Liver (tissue), 9 donors: ENCODE results near the gene ZNF366. TPM values are rescaled to one million over a fixed set of nuclear protein-coding genes. Genes with fewer than 3 reads are reported as not detected.

Experiments
- DNase-seq: peaks from one replicate; pipeline ENCODE4 v3.0.0-alpha.2; 2017; ENCODE audit warnings: low spot score
- H3K27ac ChIP-seq, 2 donors: one replicate each; pipeline ENCODE4 v1.7.0; 2013; ENCODE audit warnings: inconsistent platforms in 2 of 2, low read length in 2 of 2, control low read depth in 1 of 2, low read depth in 1 of 2, mild to moderate bottlenecking in 1 of 2
- H3K27me3 ChIP-seq, 4 donors: one replicate each; pipeline versions ENCODE4 v1.6.1 to v1.7.0; 2013; ENCODE audit warnings: low read length in 3 of 4, inconsistent platforms in 1 of 4, mild to moderate bottlenecking in 1 of 4, moderate library complexity in 1 of 4; ENCODE audit not compliant: control insufficient read depth in 4 of 4, insufficient read depth in 4 of 4
- H3K36me3 ChIP-seq, 4 donors: one replicate each; pipeline versions ENCODE4 v1.6.1 to v1.7.0; 2013; ENCODE audit warnings: low read length in 3 of 4, mild to moderate bottlenecking in 3 of 4, low read depth in 1 of 4, moderate library complexity in 1 of 4; ENCODE audit not compliant: control insufficient read depth in 4 of 4, insufficient read depth in 3 of 4
- H3K4me1 ChIP-seq, 4 donors: one replicate each; pipeline versions ENCODE4 v1.6.1 to v1.7.0; 2013; ENCODE audit warnings: low read length in 3 of 4, mild to moderate bottlenecking in 3 of 4, moderate library complexity in 1 of 4; ENCODE audit not compliant: control insufficient read depth in 4 of 4, insufficient read depth in 4 of 4
- H3K4me3 ChIP-seq, 3 donors: one replicate each; pipeline versions ENCODE4 v1.6.1 to v1.7.0; 2013; ENCODE audit warnings: low read length in 3 of 3, control low read depth in 1 of 3, low read depth in 1 of 3, mild to moderate bottlenecking in 1 of 3
- H3K9ac ChIP-seq, 2 donors: one replicate each; pipeline ENCODE4 v1.7.0; 2013; ENCODE audit warnings: low read length in 2 of 2, mild to moderate bottlenecking in 2 of 2, moderate library complexity in 2 of 2, control low read depth in 1 of 2, low read depth in 1 of 2
- H3K9me3 ChIP-seq, 4 donors: one replicate each; pipeline versions ENCODE4 v1.6.1 to v1.7.0; 2013; ENCODE audit warnings: low read length in 3 of 4; ENCODE audit not compliant: control insufficient read depth in 4 of 4
- ATF3 ChIP-seq: IDR thresholded peaks from 2 replicates; pipeline ENCODE4 v1.6.1; 2016; ENCODE audit warnings: antibody characterized with exemption
- EGR1 ChIP-seq, 2 donors: IDR thresholded peaks; 2 replicates each; pipeline ENCODE4 v1.6.1; 2016 to 2018; ENCODE audit warnings: antibody characterized with exemption in 2 of 2, low read depth in 2 of 2
- FOXA2 ChIP-seq: IDR thresholded peaks from 2 replicates; pipeline ENCODE4 v1.6.1; 2016; ENCODE audit warnings: antibody characterized with exemption
- GABPA ChIP-seq, 2 donors: IDR thresholded peaks in 1 of 2; conservative IDR thresholded peaks in 1 of 2; 2 replicates each; pipeline ENCODE4 v1.6.1; 2016; ENCODE audit warnings: antibody characterized with exemption in 2 of 2, mild to moderate bottlenecking in 1 of 2, moderate library complexity in 1 of 2
- HNF4A ChIP-seq, 2 donors: conservative IDR thresholded peaks; 2 replicates each; pipeline ENCODE4 v1.6.1; 2016; ENCODE audit warnings: antibody characterized with exemption in 2 of 2, mild to moderate bottlenecking in 2 of 2
- HNF4G ChIP-seq: IDR thresholded peaks from 2 replicates; pipeline ENCODE4 v1.6.1; 2016; ENCODE audit warnings: antibody characterized with exemption
- MAX ChIP-seq: IDR thresholded peaks from 2 replicates; pipeline ENCODE4 v1.6.1; 2016; ENCODE audit warnings: antibody characterized with exemption
- NR2F2 ChIP-seq: IDR thresholded peaks from 2 replicates; pipeline ENCODE4 v1.6.1; 2016; ENCODE audit warnings: antibody characterized with exemption
- RAD21 ChIP-seq, 2 donors: IDR thresholded peaks; 2 replicates each; pipeline ENCODE4 v1.6.1; 2016; ENCODE audit warnings: antibody characterized with exemption in 2 of 2, mild to moderate bottlenecking in 2 of 2
- REST ChIP-seq: IDR thresholded peaks from 2 replicates; pipeline ENCODE4 v1.6.1; 2016; ENCODE audit warnings: antibody characterized with exemption, mild to moderate bottlenecking
- SP1 ChIP-seq: IDR thresholded peaks from 2 replicates; pipeline ENCODE4 v1.6.1; 2018; ENCODE audit warnings: antibody characterized with exemption, mild to moderate bottlenecking
- YY1 ChIP-seq: IDR thresholded peaks from 2 replicates; pipeline ENCODE4 v1.6.1; 2016; ENCODE audit warnings: antibody characterized with exemption, mild to moderate bottlenecking
- WGBS: extraction: QIAGEN DNeasy Blood & Tissue Kit; methylation state at CpG from one replicate; pipeline ENCODE4 v1.1.7; 2013; 5-methylcytosine and 5-hydroxymethylcytosine counted together
- polyA plus RNA-seq, 2 donors: library from polyadenylated mRNA; stranded (reverse) in 1 of 2; unstranded in 1 of 2; fragments of 200-250 nt in 1 of 2; fragments of >200 nt in 1 of 2; fragmentation: Nextera tagmentation in 1 of 2; extraction: Ambion mirVana in 1 of 2; gene quantifications; one replicate each; pipeline versions ENCODE4 v1.2.1 to v1.2.3, GENCODE V29; 2013 to 2015
- total RNA-seq, 2 donors: library from RNA; depleted of rRNA; stranded (reverse); fragments of >200 nt; gene quantifications; one replicate each; pipeline ENCODE4 v1.2.3, GENCODE V29; 2014
- donor health status: healthy.
- donor health status: healthy.
- donor health status: healthy.
- donor health status: healthy.
- donor health status: healthy.

ZNF366 gene
- total and polyA plus RNA-seq, 4 donors, result 0.71 to 1.0 (median 0.75) TPM

GRCh38 chr5:72427488-72428437, 79.4 kb downstream of the ZNF366 start:
- TF ChIP-seq HNF4A (conservative IDR thresholded peaks at IDR 0.05) (no peak), EGR1 (IDR thresholded peaks at IDR 0.05; ENCODE audit: low read depth in 2 of 2) (no peak), YY1 (no peak), RAD21 (IDR thresholded peaks at IDR 0.05) (no peak), FOXA2 (no peak), SP1 (no peak)
- Histone ChIP-seq H3K4me1 (no peaks in the 10 kb centered on the region), H3K9me3 (no peaks in the 10 kb centered on the region), H3K36me3 (no peaks in the 10 kb centered on the region), H3K9ac (no peak overlapping the region), H3K27ac (no peak overlapping the region), H3K27me3 (no peaks in the 10 kb centered on the region), H3K4me3 (no peak overlapping the region)
- DNase-seq, result no peak
- 74% methylated on average over 6 of the region's 6 CpGs for WGBS

GRCh38 chr5:72427016-72427415, 80.2 kb downstream of the ZNF366 start:
- Histone ChIP-seq H3K4me1 (no peaks in the 10 kb centered on the region), H3K27me3 (no peaks in the 10 kb centered on the region), H3K4me3 (no peak overlapping the region), H3K9me3 (no peaks in the 10 kb centered on the region), H3K27ac (no peak overlapping the region), H3K9ac (no peak overlapping the region), H3K36me3 (no peaks in the 10 kb centered on the region)
- TF ChIP-seq NR2F2 (no peak), REST (no peak)
- no peak for DNase-seq
- WGBS, result 79% methylated on average over 2 of the region's 2 CpGs

GRCh38 chr5:72426019-72426418, 81.2 kb downstream of the ZNF366 start:
- H3K9me3 ChIP-seq, result no peaks in the 10 kb centered on the region
- no peaks in the 10 kb centered on the region for H3K36me3 ChIP-seq
- H3K27ac ChIP-seq, result no peak overlapping the region
- H3K9ac ChIP-seq, result no peak overlapping the region
- DNase-seq, result no peak
- no peaks in the 10 kb centered on the region for H3K27me3 ChIP-seq
- TF ChIP-seq EGR1 (IDR thresholded peaks at IDR 0.05; ENCODE audit: low read depth in 2 of 2), result no peak
- TF ChIP-seq RAD21 (IDR thresholded peaks at IDR 0.05), result no peak
- no peak for TF ChIP-seq MAX
- no peak for TF ChIP-seq HNF4A (conservative IDR thresholded peaks at IDR 0.05)
- TF ChIP-seq NR2F2, result no peak
- no peak for TF ChIP-seq FOXA2
- no peak for TF ChIP-seq HNF4G
- TF ChIP-seq ATF3, result no peak
- TF ChIP-seq SP1, result no peak
- no peak for TF ChIP-seq GABPA (IDR thresholded peaks at IDR 0.05 in 1 of 2, conservative IDR thresholded peaks at IDR 0.05 in 1 of 2)
- no peak overlapping the region for H3K4me3 ChIP-seq
- no peaks in the 10 kb centered on the region for H3K4me1 ChIP-seq
